Activated CD4-positive, alpha-beta memory T cell treated with anti-CD3 and anti-CD28 coated beads for 36 hours (primary cell): ENCODE data around the gene UBL4A. TPM values are rescaled to one million over a fixed set of nuclear protein-coding genes. Genes with fewer than 3 reads are reported as not detected.

Experiments used
- CTCF ChIA-PET: fragments of 350-600 bp; sonication (Branson Sonifier 250); formaldehyde crosslinking; loops from one replicate; lab custom pipeline; 2021; ENCODE audit warnings: antibody characterized with exemption, inconsistent platforms; lab: Charles Lee
- POLR2A ChIA-PET: fragments of 350-600 bp; sonication (Branson Sonifier 250); formaldehyde crosslinking; loops from one replicate; lab custom pipeline; 2021; ENCODE audit warnings: antibody characterized with exemption; lab: Charles Lee
- DNase-seq: peaks from one replicate; pipeline ENCODE4 v3.0.0-alpha.2; 2020
- H3K27ac Mint-ChIP-seq: one replicate; pipeline ENCODE4 v1.8.0; 2021; ENCODE audit warnings: mixed read lengths
- H3K27me3 Mint-ChIP-seq: one replicate; pipeline ENCODE4 v1.8.0; 2021; ENCODE audit warnings: mixed read lengths
- H3K36me3 Mint-ChIP-seq: one replicate; pipeline ENCODE4 v1.8.0; 2021; ENCODE audit warnings: mixed read lengths
- H3K4me1 Mint-ChIP-seq: one replicate; pipeline ENCODE4 v1.8.0; 2021; ENCODE audit warnings: low read depth, mixed read lengths
- H3K4me3 Mint-ChIP-seq: one replicate; pipeline ENCODE4 v1.8.0; 2021; ENCODE audit warnings: mild to moderate bottlenecking, mixed read lengths
- H3K9me3 Mint-ChIP-seq: one replicate; pipeline ENCODE4 v1.8.0; 2021; ENCODE audit warnings: mixed read lengths
- intact Hi-C: fragments of 100-400 bp; cut with micrococcal nuclease; formaldehyde crosslinking; loops from one replicate; pipeline ENCODE4 v1.15.1; 2023
- total RNA-seq, 2 experiments: library from RNA; stranded (reverse); gene quantifications; one replicate each; pipeline ENCODE4 v1.2.3, GENCODE V29; 2021

UBL4A gene
- total RNA-seq, 2 experiments from 2014 or later: 49.5 to 53.3 TPM

- intact Hi-C loops: no loop called here
- Mint-ChIP-seq H3K36me3 (peaks cover 12% of the 10 kb centered on the region), H3K4me3 (peak overlapping the region; percentile 5), H3K9me3 (no peaks in the 10 kb centered on the region), H3K27me3 (no peaks in the 10 kb centered on the region), H3K4me1 (peaks cover 28% of the 10 kb centered on the region), H3K27ac (no peak overlapping the region)
- no peak for DNase-seq
- CTCF ChIA-PET: no interaction called here
- POLR2A ChIA-PET: interaction anchor here (2.0 kb wide), 1 partner anchor 88 kb away, joined by 8 read pairs; no protein-coding TSS in a partner anchor
Measured at GRCh38 chrX:154488336-154489075, 2.1 kb upstream of the UBL4A start.

DNA sequence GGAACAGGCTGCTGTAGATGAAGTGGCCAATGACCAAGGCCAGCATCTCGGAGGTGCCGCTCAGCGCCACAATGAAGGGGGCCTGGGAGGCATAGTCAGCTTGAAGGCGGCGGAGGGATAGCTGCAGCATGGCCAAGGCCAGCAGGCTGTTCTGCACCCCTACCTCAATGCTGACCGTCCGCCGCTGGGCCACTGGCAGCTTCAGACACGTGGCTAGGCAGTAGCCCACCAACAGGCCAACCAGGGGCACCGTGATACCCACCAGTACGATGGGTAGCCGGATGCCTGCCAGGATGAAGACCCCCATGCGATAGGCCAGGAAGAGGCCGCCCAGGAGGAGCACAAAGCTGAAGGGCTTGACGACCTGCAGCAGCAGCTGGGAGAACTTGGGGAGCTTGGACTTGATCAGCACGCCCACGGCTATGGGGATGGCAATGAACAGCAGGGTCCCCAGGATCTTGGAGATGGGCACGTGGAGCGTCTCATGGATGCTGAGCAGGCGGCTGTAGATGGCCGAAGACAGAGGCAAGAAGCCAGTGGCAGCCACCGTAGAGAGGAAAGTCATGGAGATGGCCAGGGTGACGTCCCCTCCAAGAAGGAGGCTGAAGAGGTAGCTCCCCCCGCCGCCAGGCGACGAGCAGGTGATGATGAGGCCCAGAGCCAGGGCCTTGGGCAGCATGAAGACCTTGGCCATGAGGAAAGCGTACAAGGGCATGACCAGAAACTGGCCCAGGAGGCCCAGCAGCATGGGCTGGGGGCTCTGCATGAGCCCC, 1.3 kb upstream of the UBL4A start:
- no peaks in the 10 kb centered on the region for H3K9me3 Mint-ChIP-seq
- H3K4me1 Mint-ChIP-seq: peaks cover 29% of the 10 kb centered on the region
- H3K36me3 Mint-ChIP-seq: peaks cover 12% of the 10 kb centered on the region
- ChIA-PET POLR2A (interaction anchor here (1.3 kb wide), 1 partner anchor 75 kb away, joined by 4 read pairs; the partner anchor contains the start of gene TAFAZZIN), CTCF (no interaction called here)
- H3K4me3 Mint-ChIP-seq: peak overlapping the region; percentile 72
- H3K27ac Mint-ChIP-seq: no peak overlapping the region
- DNase-seq: no peak
- intact Hi-C loops: no loop called here
- no peaks in the 10 kb centered on the region for H3K27me3 Mint-ChIP-seq

- Mint-ChIP-seq H3K4me1 (peaks cover 27% of the 10 kb centered on the region), H3K36me3 (peaks cover 12% of the 10 kb centered on the region), H3K27me3 (no peaks in the 10 kb centered on the region), H3K9me3 (no peaks in the 10 kb centered on the region), H3K4me3 (no peak overlapping the region), H3K27ac (no peak overlapping the region)
- intact Hi-C loops: no loop called here
- POLR2A ChIA-PET: interaction anchor here (1.0 to 2.0 kb wide), 4 partner anchors 8 to 74 kb away, joined by 3 to 5 read pairs (median 4); partner anchors contain the start of gene TAFAZZIN
- CTCF ChIA-PET: no interaction called here
- peak; percentile 56 for DNase-seq
Measured at GRCh38 chrX:154486052-154486395, 391 bp downstream of the UBL4A start.

DNA sequence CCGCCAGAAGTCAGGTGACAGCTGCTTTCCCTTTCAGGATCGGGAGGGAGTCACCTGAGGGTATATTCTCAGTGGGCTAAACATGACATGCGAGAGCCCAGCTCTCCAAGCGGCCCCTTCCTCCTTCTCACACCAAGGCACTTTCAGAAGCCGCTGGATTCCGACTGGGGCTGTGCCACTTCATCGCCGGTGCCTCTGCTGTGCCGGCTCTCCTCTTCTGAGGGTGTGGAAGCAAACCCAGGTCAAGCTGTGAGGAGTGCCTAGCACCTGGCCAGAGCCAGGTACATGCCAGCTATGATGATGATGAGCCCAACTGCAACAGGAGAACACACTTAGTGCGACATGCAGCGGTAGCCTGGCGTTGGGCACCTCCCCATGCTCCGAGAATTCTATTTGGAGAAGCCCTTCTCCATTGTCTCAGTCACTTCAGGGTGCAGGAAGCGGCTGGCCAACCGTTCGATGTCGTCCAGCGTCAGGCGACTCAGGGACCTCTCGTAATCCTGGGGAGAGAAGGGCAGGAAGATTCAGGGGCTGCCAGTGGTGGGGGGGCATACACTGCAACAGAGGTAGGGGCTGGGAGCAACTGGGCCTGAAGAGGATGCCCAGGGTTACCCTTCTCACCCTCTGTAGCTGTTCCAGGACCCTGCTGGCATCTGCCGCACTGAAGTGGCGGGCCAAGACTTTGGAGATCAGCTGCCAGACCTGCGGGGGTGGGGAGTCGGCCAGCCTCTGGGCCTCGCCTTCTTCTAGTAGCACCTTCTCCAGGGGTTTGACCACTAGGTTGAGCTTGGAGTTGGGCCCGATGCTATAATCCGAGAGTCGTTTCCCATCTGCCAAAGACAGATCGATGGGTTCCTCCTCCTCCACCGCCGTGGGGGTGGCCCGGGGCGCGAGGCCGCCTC, 1.0 kb downstream of the UBL4A start:
- H3K27me3 Mint-ChIP-seq: no peaks in the 10 kb centered on the region
- DNase-seq: no peak
- ChIA-PET POLR2A (interaction anchor here (0.7 to 2.0 kb wide), 4 partner anchors 10 to 266 kb away, joined by 3 to 5 read pairs (median 4); partner anchors contain the start of gene TAFAZZIN), CTCF (no interaction called here)
- H3K27ac Mint-ChIP-seq: peak overlapping the region; percentile 33
- no peaks in the 10 kb centered on the region for H3K9me3 Mint-ChIP-seq
- H3K4me3 Mint-ChIP-seq: peak overlapping the region; percentile 68
- intact Hi-C loops: no loop called here
- H3K36me3 Mint-ChIP-seq: peaks cover 12% of the 10 kb centered on the region
- peaks cover 27% of the 10 kb centered on the region for H3K4me1 Mint-ChIP-seq

DNA sequence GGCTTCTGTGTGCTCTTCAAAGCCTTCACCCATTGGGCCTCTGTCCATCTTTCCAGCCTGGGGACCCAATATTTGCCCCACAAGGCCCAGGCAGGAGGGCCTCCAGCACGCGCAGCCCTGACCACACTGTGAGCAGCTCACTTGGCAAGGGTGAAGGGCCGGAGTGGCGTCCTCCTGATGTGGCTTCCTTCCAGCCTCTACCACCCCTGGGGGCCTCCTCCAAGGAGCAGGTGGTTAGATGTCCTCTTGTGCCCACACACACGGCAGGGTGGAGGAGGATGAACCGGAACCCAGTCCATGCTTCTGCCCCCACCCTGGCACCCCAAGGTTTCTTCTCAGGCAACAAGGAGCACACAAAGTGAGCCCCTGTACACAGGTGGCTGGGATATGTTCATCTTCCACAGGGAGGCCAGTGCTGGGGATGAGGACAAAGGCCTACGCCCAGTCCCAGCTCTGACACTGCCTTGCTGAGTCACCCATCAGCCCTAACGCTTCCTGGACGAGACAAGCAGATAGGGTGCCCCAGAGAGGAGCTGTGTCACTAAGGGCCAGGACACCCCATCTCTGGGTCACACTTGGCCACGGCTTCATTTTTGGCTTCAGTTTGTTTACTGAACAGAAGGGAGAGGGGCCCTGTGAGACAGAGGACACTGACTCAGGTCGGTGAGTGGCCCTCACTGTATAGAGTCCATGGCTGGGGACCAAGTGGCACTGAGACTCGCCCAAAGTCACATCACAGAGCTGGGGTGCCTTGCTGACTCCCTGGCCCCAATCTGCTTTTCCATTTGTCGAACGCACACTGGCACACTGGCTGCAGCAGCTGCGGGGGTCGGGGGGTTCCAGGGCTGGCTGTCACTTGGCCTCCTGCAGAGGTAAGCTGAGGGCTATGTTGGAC, 1.9 kb downstream of the UBL4A start:
- Mint-ChIP-seq H3K4me3 (peak overlapping the region; percentile 68), H3K27ac (peak overlapping the region; percentile 13), H3K4me1 (peaks cover 27% of the 10 kb centered on the region), H3K9me3 (no peaks in the 10 kb centered on the region), H3K36me3 (peaks cover 12% of the 10 kb centered on the region), H3K27me3 (no peaks in the 10 kb centered on the region)
- ChIA-PET POLR2A (interaction anchor here (0.7 to 2.0 kb wide), 2 partner anchors 39 to 267 kb away, joined by 3 to 5 read pairs; no protein-coding TSS in a partner anchor), CTCF (no interaction called here)
- intact Hi-C loops: no loop called here
- DNase-seq: peak; percentile 25

GRCh38 chrX:154483325-154483724, 3.1 kb downstream of the UBL4A start:
- no peaks in the 10 kb centered on the region for H3K27me3 Mint-ChIP-seq

DNA sequence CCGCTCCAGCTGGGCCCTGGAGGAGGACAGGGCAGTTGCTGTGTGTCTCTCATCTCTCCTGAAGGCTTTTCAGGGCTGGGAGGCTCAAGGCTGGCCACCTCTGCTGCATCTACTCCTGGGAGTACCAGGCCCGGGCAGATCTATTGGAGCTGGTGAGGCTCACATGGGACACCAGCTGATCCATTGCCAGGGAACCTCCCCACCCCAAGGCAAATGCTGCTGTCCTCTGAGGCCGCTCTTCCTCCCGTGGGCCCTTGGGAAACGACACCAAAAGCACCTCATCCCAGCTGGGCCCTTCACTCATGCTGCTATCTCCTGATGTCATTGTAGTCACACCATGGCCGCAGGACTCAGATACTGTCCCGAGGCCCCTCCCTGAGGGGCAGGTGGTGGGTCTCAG, 3.6 kb downstream of the UBL4A start:
- Mint-ChIP-seq H3K4me3 (no peak overlapping the region), H3K27ac (no peak overlapping the region), H3K9me3 (no peaks in the 10 kb centered on the region), H3K4me1 (peaks cover 22% of the 10 kb centered on the region), H3K27me3 (no peaks in the 10 kb centered on the region), H3K36me3 (peaks cover 7% of the 10 kb centered on the region)
- ChIA-PET POLR2A (no interaction called here), CTCF (no interaction called here)
- intact Hi-C loops: no loop called here
- DNase-seq: no peak

More at GRCh38 chrX:154483325-154483724, 3.1 kb downstream of the UBL4A start:
- H3K4me1 Mint-ChIP-seq: peaks cover 21% of the 10 kb centered on the region
- intact Hi-C loops: no loop called here
- CTCF ChIA-PET: no interaction called here
- no peak overlapping the region for H3K27ac Mint-ChIP-seq
- H3K9me3 Mint-ChIP-seq: no peaks in the 10 kb centered on the region
- POLR2A ChIA-PET: no interaction called here
- no peak overlapping the region for H3K4me3 Mint-ChIP-seq
- H3K36me3 Mint-ChIP-seq: peaks cover 11% of the 10 kb centered on the region
- DNase-seq: no peak

- Mint-ChIP-seq H3K4me3 (no peak overlapping the region), H3K27ac (no peak overlapping the region), H3K4me1 (peaks cover 25% of the 10 kb centered on the region), H3K9me3 (no peaks in the 10 kb centered on the region), H3K36me3 (peaks cover 5% of the 10 kb centered on the region), H3K27me3 (no peaks in the 10 kb centered on the region)
- POLR2A ChIA-PET: interaction anchor here (0.9 kb wide), 1 partner anchor 85 kb away, joined by 4 read pairs; no protein-coding TSS in a partner anchor
- CTCF ChIA-PET: no interaction called here
- intact Hi-C loops: no loop called here
- DNase-seq: no peak
Measured at GRCh38 chrX:154481911-154482601, 4.4 kb downstream of the UBL4A start.

DNA sequence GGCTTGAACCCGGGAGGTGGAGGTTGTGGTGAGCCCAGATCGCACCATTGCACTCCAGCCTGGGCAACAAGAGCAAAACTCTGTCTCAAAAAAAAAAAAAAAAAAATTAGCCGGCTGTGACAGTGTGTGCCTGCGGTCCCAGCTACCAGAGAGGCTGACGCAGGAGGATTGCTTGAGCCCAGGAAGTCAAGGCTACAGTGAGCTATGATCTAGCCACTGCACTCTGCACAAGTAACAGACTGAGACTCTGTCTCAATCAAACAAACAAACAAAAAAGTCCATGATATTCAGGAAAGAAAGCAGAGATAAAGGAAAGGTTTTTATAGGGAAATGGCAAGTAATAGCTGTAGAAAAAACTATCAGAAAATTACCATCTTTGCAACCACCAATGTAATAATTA, 5.2 kb downstream of the UBL4A start:
- H3K27ac Mint-ChIP-seq: no peak overlapping the region
- no peak overlapping the region for H3K4me3 Mint-ChIP-seq
- H3K9me3 Mint-ChIP-seq: no peaks in the 10 kb centered on the region
- CTCF ChIA-PET: interaction anchor here (1.2 kb wide), 1 partner anchor 9 kb away, joined by 3 read pairs; the partner anchor contains the start of gene SLC10A3
- peaks cover 3% of the 10 kb centered on the region for H3K36me3 Mint-ChIP-seq
- POLR2A ChIA-PET: interaction anchor here (0.9 kb wide), 1 partner anchor 84 kb away, joined by 4 read pairs; no protein-coding TSS in a partner anchor
- no peak for DNase-seq
- H3K4me1 Mint-ChIP-seq: peaks cover 25% of the 10 kb centered on the region
- no peaks in the 10 kb centered on the region for H3K27me3 Mint-ChIP-seq
- intact Hi-C loops: no loop called here
